IgD-negative memory B cell (primary cell): Measurements from ENCODE around the gene SIGLEC11. TPM values are rescaled to one million over a fixed set of nuclear protein-coding genes. Genes with fewer than 3 reads are reported as not detected.

Experiments used
- H3K27ac Mint-ChIP-seq, 3 donors: one replicate each; pipeline ENCODE4 v1.8.0; 2020 to 2022; ENCODE audit warnings: mild to moderate bottlenecking in 3 of 3, mixed read lengths in 3 of 3, moderate library complexity in 1 of 3
- H3K27me3 Mint-ChIP-seq: one replicate; pipeline ENCODE4 v1.8.0; 2021; ENCODE audit warnings: mixed read lengths
- H3K36me3 Mint-ChIP-seq: one replicate; pipeline ENCODE4 v1.8.0; 2020; ENCODE audit warnings: mild to moderate bottlenecking, mixed read lengths
- H3K4me1 Mint-ChIP-seq, 3 donors: one replicate each; pipeline ENCODE4 v1.8.0; 2020 to 2022; ENCODE audit warnings: mixed read lengths in 3 of 3, mild to moderate bottlenecking in 1 of 3
- H3K4me3 Mint-ChIP-seq, 4 donors: one replicate each; pipeline ENCODE4 v1.8.0; 2020 to 2022; ENCODE audit warnings: mild to moderate bottlenecking in 4 of 4, mixed read lengths in 4 of 4, moderate library complexity in 3 of 4
- H3K9me3 Mint-ChIP-seq, 3 donors: one replicate each; pipeline ENCODE4 v1.8.0; 2020 to 2021; ENCODE audit warnings: mixed read lengths in 3 of 3, mild to moderate bottlenecking in 1 of 3
- polyA plus RNA-seq: library from polyadenylated mRNA; unstranded; fragments of 300-500 nt; fragmentation: Illumina TruSeq; gene quantifications from one replicate; pipeline ENCODE4 v1.2.3, GENCODE V29; 2021

The SIGLEC11 gene
- polyA plus RNA-seq, 1 donor from 2014 or later = not detected

DNA sequence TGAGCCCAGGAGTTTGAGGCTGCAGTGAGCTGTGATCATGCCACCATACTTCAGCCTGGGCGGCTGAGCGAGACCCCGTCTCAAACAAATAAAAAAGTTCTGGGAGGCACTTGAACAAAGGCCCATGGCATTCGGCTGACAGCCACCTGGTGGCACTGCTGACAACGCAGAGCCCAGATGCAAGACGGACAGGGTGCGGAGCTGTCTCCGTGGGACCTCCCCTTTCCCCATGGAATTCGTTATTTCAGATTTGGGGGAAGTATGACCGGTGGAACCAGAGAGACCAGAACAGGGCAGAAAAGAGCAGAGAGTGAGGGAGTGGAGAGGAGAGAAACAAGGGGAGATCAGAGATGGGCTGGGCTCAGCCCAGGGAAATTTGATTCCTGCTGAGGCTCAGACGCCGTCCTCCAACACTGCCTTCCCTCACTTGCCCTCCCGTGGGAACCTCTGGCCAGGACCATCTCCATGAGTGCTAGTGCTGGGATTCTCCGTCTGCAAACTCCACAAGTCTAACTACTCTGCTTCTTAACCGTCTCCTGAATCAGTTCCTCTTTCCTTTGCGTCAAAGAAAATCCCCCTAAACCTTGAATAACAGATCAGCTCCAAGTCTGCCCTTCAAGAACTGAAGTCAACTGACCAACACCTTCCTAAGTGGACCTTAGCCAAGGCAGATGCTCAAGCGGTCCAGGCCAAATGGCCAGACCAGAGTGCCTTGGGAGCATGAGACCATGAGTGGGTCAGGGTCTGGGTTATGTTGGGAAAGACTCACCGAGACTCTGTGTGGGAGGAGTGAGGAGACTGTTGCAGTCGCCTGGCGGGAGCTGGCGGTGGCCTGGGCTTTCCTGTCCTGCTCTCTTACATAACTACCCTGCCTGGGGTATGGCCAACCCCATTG lies 43.9 kb downstream of the SIGLEC11 start:
- peaks cover 7% of the 10 kb centered on the region for H3K36me3 Mint-ChIP-seq
- H3K9me3 Mint-ChIP-seq = no peaks in the 10 kb centered on the region
- no peaks in the 10 kb centered on the region for H3K27me3 Mint-ChIP-seq
- peak overlapping the region; percentile 56 to 88 (median 69) for H3K4me3 Mint-ChIP-seq
- H3K27ac Mint-ChIP-seq = peak overlapping the region; percentile 72 to 96 (median 93)
- H3K4me1 Mint-ChIP-seq = peaks cover 25 to 47% (median 41%) of the 10 kb centered on the region in 3 donors

DNA sequence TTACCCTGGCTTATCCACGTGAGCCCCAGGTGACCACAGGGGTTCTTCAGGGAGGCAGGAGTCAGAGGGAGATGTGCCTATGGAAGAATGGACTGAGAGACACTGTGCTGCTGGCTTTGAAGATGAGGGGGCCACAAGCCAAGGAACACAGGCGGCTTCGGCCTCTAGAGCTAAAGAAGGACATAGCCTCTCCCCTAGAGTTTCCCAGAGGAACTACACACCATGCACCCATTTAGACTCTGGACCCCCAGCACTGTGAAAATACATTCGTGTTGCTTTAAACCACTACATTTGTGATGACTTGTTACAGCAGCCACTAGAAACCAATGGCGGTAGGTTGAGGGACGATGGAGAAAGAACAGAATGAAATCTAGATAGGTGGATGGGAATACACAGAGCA lies 45.7 kb downstream of the SIGLEC11 start:
- Mint-ChIP-seq H3K4me1 (peaks cover 37 to 50% (median 47%) of the 10 kb centered on the region in 3 donors), H3K27ac (peak overlapping the region in 2 of 3 donors; percentile 3 to 81), H3K36me3 (peaks cover 7% of the 10 kb centered on the region), H3K4me3 (no peak overlapping the region), H3K9me3 (no peaks in the 10 kb centered on the region), H3K27me3 (no peaks in the 10 kb centered on the region)

DNA sequence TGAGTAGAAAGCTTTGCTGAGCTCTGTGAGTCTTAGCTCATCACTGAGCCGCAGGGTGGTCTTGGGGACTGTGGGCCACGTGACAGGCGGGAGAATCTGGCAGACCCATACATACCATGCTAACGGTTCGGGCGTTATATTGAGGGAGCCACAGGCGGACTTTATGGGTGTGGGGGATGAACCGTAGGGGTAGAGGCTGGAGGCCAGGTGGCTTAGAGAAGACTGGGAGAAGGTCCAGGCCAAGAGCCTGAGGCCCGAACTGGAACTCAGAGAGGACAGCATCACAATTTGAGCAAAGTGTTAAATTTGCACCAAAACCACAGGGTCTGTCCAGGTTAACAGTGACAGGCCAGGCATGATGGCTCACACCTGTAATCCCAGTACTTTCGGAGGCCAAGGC lies 47.3 kb downstream of the SIGLEC11 start:
- Mint-ChIP-seq H3K4me1 (peaks cover 37 to 50% (median 48%) of the 10 kb centered on the region in 3 donors), H3K9me3 (no peaks in the 10 kb centered on the region), H3K4me3 (peak overlapping the region in 2 of 4 donors; percentile 44 to 87), H3K27ac (peak overlapping the region in 2 of 3 donors; percentile 33 to 88), H3K27me3 (no peaks in the 10 kb centered on the region), H3K36me3 (peaks cover 6% of the 10 kb centered on the region)

GRCh38 chr19:49912965-49913685 lies 47.8 kb downstream of the SIGLEC11 start:
- Mint-ChIP-seq H3K36me3 (peaks cover 6% of the 10 kb centered on the region), H3K4me1 (peaks cover 38 to 51% (median 49%) of the 10 kb centered on the region in 3 donors), H3K27ac (peak overlapping the region; percentile 33 to 88 (median 88)), H3K27me3 (no peaks in the 10 kb centered on the region), H3K4me3 (peak overlapping the region in 1 of 4 donors; percentile 78), H3K9me3 (no peaks in the 10 kb centered on the region)

GRCh38 chr19:49911381-49912145 lies 49.4 kb downstream of the SIGLEC11 start:
- Mint-ChIP-seq H3K36me3 (peaks cover 6% of the 10 kb centered on the region), H3K27ac (peak overlapping the region; percentile 85 to 96 (median 94)), H3K9me3 (peaks cover 0 to 1% (median 1%) of the 10 kb centered on the region in 3 donors), H3K27me3 (peaks cover under 1% of the 10 kb centered on the region), H3K4me1 (peaks cover 39 to 52% (median 49%) of the 10 kb centered on the region in 3 donors), H3K4me3 (peak overlapping the region in 3 of 4 donors; percentile 6 to 87 (median 34))

- H3K4me1 Mint-ChIP-seq = peaks cover 36 to 58% (median 55%) of the 10 kb centered on the region in 3 donors
- H3K9me3 Mint-ChIP-seq = peaks cover 0 to 5% (median 5%) of the 10 kb centered on the region in 3 donors
- H3K36me3 Mint-ChIP-seq = peaks cover 2% of the 10 kb centered on the region
- H3K27me3 Mint-ChIP-seq = peaks cover 1% of the 10 kb centered on the region
- no peak overlapping the region for H3K27ac Mint-ChIP-seq
- no peak overlapping the region for H3K4me3 Mint-ChIP-seq
Measured at GRCh38 chr19:49910179-49910578, 50.8 kb downstream of the SIGLEC11 start.

DNA sequence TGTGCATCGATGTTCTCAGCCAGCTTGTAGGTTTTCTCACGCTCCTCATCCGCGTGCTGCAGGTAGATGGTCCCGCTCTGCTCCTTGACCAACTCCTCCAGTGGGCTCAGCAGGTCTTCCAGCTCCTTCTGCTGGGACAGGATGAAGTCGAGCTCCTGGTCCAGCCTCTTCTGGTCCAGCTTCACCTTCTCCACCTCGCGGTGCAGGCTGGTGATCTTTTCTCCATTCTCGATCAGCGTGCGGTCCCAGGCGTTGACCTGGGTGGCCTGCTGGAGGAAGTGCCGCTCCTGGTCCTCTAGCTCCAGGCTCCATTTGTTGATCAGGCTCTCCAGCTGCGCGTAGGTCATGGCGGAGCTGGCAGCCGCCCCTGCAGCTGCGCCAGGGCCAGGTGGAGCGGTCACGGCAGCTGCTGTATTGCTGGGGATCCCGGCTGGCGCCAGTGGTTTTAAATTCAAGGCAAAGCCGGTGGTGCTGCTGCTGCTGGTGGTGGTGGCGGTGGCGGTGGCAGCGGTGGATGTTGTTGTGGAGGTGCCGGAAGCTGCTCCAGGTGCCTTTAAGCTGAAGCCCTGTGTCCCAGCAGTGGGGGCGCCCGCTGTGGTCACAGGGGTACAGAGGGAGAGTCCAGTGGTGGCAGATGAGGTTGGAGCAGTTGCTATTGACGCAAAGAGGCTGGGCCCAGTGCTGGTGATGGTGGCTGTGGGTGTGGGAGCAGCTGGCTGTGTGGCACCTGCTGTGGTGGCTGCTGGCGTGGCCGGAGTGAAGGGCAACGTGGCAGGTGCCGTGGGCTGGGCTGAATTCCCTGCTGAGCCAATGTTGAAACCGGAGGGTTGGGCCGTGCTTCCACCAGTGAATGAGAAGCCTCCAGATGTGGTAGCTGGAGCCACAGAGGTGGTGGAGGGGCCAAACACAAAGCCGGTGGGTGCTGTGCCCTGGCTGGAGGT lies 52.2 kb downstream of the SIGLEC11 start:
- peak overlapping the region in 3 of 4 donors; percentile 60 to 86 (median 75) for H3K4me3 Mint-ChIP-seq
- peaks cover 2% of the 10 kb centered on the region for H3K36me3 Mint-ChIP-seq
- peak overlapping the region; percentile 93 to 96 (median 96) for H3K27ac Mint-ChIP-seq
- peaks cover 34 to 63% (median 60%) of the 10 kb centered on the region in 3 donors for H3K4me1 Mint-ChIP-seq
- H3K9me3 Mint-ChIP-seq = peaks cover 0 to 5% (median 5%) of the 10 kb centered on the region in 3 donors
- peaks cover 1% of the 10 kb centered on the region for H3K27me3 Mint-ChIP-seq

- Mint-ChIP-seq H3K27ac (peak overlapping the region; percentile 93 to 96 (median 96)), H3K4me1 (peaks cover 28 to 61% (median 57%) of the 10 kb centered on the region in 3 donors), H3K36me3 (no peaks in the 10 kb centered on the region), H3K9me3 (peaks cover 0 to 5% (median 5%) of the 10 kb centered on the region in 3 donors), H3K27me3 (peaks cover 1% of the 10 kb centered on the region), H3K4me3 (peak overlapping the region; percentile 53 to 86 (median 84))
Measured at GRCh38 chr19:49907745-49908446, 53.1 kb downstream of the SIGLEC11 start.

GRCh38 chr19:49906879-49907564 lies 54.0 kb downstream of the SIGLEC11 start:
- peaks cover 0 to 5% (median 5%) of the 10 kb centered on the region in 3 donors for H3K9me3 Mint-ChIP-seq
- peaks cover 28 to 60% (median 54%) of the 10 kb centered on the region in 3 donors for H3K4me1 Mint-ChIP-seq
- no peaks in the 10 kb centered on the region for H3K36me3 Mint-ChIP-seq
- peak overlapping the region; percentile 51 to 93 (median 68) for H3K4me3 Mint-ChIP-seq
- peaks cover 1% of the 10 kb centered on the region for H3K27me3 Mint-ChIP-seq
- peak overlapping the region; percentile 84 to 96 (median 93) for H3K27ac Mint-ChIP-seq

DNA sequence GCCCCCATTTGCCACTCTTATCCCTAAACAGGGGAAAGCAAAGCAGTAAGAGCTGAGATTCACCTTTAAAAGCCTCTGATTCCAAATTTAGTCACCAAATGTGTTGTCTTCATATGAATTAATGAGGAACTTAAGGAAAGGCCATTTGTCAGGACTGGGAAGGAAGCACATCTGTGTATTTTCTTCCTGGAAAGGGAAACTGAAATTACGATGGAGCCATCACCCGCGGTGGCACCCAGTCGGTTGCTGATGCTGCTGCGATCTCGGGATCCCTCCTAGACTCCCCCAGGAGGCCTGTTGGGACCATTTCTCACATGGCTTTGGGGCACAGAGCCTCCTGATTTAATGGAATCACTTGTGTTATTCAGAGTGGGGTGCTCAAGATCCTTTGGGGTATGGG lies 56.8 kb downstream of the SIGLEC11 start:
- no peaks in the 10 kb centered on the region for H3K36me3 Mint-ChIP-seq
- H3K4me3 Mint-ChIP-seq = peak overlapping the region in 1 of 4 donors; percentile 91
- H3K9me3 Mint-ChIP-seq = peaks cover 0 to 5% (median 5%) of the 10 kb centered on the region in 3 donors
- H3K27ac Mint-ChIP-seq = peak overlapping the region in 2 of 3 donors; percentile 25 to 81
- peaks cover 16 to 43% (median 34%) of the 10 kb centered on the region in 3 donors for H3K4me1 Mint-ChIP-seq
- peaks cover 1% of the 10 kb centered on the region for H3K27me3 Mint-ChIP-seq
